Gastroesophageal sphincter (tissue), 4 donors: ENCODE measurements around the gene TMTC3. TPM values are rescaled to one million over a fixed set of nuclear protein-coding genes. Genes with fewer than 3 reads are reported as not detected.
A peak's percentile ranks its signal among the peaks of the same experiment; 100 is the strongest.
"Not testable (repeated sequence)": the region's sequence is repeated elsewhere in the genome, so short reads cannot be mapped to it uniquely, and the experiment has no call there.

Source experiments
- ATAC-seq: fragments of 150-250 bp; one replicate; pipeline ENCODE4 v1.9.1; 2016; ENCODE audit warnings: mild to moderate bottlenecking, moderate library complexity
- H3K27ac ChIP-seq, 4 donors: fragments of 200-600 bp; sonication (generic) in 3 of 4; 1 replicate in 3 of 4; 2 replicates in 1 of 4; pipeline ENCODE4 v1.5.1; 2016 to 2019
- H3K27me3 ChIP-seq: fragments of 200-600 bp; sonication (generic); one replicate; pipeline ENCODE4 v1.5.1; 2019
- H3K36me3 ChIP-seq, 2 donors: fragments of 200-600 bp; sonication (generic); one replicate each; pipeline ENCODE4 v1.5.1; 2019; ENCODE audit warnings: control low read depth in 1 of 2
- H3K4me1 ChIP-seq, 3 donors: fragments of 200-600 bp; sonication (generic); 1 replicate in 2 of 3; 2 replicates in 1 of 3; pipeline ENCODE4 v1.5.1; 2016 to 2019; ENCODE audit warnings: control low read depth in 2 of 3
- H3K4me3 ChIP-seq, 2 donors: fragments of 200-600 bp; sonication (generic); one replicate each; pipeline ENCODE4 v1.5.1; 2019; ENCODE audit warnings: mild to moderate bottlenecking in 1 of 2, moderate library complexity in 1 of 2
- H3K9me3 ChIP-seq, 3 donors: fragments of 200-600 bp; sonication (generic); one replicate each; pipeline ENCODE4 v1.5.1; 2017 to 2019; ENCODE audit warnings: control low read depth in 2 of 3
- EP300 ChIP-seq: sonication (generic); formaldehyde crosslinking; IDR thresholded peaks from one replicate; pipeline ENCODE4 v1.6.1; 2017; ENCODE audit warnings: antibody characterized with exemption, mild to moderate bottlenecking
- POLR2A ChIP-seq, 2 donors: fragments of 450-650 bp; IDR thresholded peaks; one replicate each; pipeline ENCODE4 v1.6.1; 2017; ENCODE audit warnings: antibody characterized with exemption in 2 of 2, mild to moderate bottlenecking in 2 of 2, moderate library complexity in 1 of 2
- POLR2AphosphoS5 ChIP-seq: sonication (generic); formaldehyde crosslinking; IDR thresholded peaks from one replicate; pipeline ENCODE4 v1.6.1; 2017; ENCODE audit warnings: antibody characterized with exemption
- WGBS, 2 donors: methylation state at CpG; one replicate each; pipeline ENCODE4 v1.1.5; 2018; ENCODE audit warnings: low coverage in 1 of 2; 5-methylcytosine and 5-hydroxymethylcytosine counted together
- total RNA-seq, 4 donors: library from RNA; depleted of rRNA; stranded (reverse); fragments of >200 nt; gene quantifications; one replicate each; pipeline ENCODE4 v1.1.0, GENCODE V29; 2016
- TF ChIP-seq, protein P1 (sequence below), 4 experiments: fragments of 200-600 bp in 2 of 4; fragments of 450-650 bp in 2 of 4; sonication (generic) in 1 of 4; IDR thresholded peaks; one replicate each; pipeline ENCODE4 v1.5.1; 2017 to 2019; ENCODE audit warnings: antibody characterized with exemption in 4 of 4, mild to moderate bottlenecking in 2 of 4, moderate library complexity in 2 of 4

The TMTC3 gene
- total RNA-seq, 4 donors from 2014 or later = 21.9 to 34.7 (median 23.9) TPM

DNA sequence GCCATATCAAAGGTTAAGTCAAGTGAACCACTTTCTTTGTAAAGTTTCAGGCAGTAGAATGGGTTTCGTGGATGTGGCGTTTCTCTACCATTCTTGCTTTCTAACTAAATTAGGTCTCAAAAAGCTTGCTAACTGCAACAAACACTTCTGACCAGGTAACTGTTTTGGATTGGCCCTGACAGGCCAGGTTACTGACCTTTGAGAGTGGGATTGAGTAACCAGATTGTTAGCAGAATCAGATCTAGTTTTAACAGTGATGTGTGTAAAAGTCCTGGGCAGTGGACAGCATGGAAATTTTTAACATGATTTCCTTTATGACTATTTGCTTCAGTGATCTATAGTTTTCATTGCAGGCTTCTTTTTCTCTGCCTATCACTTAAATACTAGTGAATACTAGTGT, 57.9 kb downstream of the TMTC3 start:
- Histone ChIP-seq H3K36me3 (peaks cover 0 to 7% of the 10 kb centered on the region in 2 donors), H3K4me3 (no peak overlapping the region), H3K27ac (no peak overlapping the region), H3K4me1 (no peaks in the 10 kb centered on the region), H3K9me3 (no peaks in the 10 kb centered on the region), H3K27me3 (no peaks in the 10 kb centered on the region)
- WGBS, 2 donors = 89 to 90% methylated on average over 2 of the region's 2 CpGs
- TF ChIP-seq, protein P1, sequence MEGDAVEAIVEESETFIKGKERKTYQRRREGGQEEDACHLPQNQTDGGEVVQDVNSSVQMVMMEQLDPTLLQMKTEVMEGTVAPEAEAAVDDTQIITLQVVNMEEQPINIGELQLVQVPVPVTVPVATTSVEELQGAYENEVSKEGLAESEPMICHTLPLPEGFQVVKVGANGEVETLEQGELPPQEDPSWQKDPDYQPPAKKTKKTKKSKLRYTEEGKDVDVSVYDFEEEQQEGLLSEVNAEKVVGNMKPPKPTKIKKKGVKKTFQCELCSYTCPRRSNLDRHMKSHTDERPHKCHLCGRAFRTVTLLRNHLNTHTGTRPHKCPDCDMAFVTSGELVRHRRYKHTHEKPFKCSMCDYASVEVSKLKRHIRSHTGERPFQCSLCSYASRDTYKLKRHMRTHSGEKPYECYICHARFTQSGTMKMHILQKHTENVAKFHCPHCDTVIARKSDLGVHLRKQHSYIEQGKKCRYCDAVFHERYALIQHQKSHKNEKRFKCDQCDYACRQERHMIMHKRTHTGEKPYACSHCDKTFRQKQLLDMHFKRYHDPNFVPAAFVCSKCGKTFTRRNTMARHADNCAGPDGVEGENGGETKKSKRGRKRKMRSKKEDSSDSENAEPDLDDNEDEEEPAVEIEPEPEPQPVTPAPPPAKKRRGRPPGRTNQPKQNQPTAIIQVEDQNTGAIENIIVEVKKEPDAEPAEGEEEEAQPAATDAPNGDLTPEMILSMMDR (IDR thresholded peaks at IDR 0.05) = no peak
- TF ChIP-seq POLR2AphosphoS5 (no peak), POLR2A (IDR thresholded peaks at IDR 0.05) (no peak), EP300 (no peak)
- no peak for ATAC-seq

DNA sequence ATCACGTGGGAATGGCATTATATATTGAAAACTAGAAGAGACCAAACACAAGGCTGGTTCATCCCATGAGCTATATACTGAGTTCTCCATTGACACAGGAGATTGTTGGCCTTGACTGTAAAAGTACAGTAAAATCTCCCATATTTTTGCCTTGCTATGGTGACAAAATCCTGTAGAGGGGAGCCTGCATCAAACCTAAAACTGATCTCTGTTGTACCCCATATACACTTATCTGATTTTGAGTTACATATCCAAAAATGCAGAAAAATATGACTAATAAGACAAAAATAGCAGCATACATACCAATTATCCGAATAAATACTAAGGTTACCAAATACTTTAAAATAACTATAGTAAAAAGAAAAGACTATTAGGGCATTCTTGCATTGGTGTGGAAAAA, 60.4 kb downstream of the TMTC3 start:
- no peak for ATAC-seq
- no peaks in the 10 kb centered on the region for H3K4me1 ChIP-seq
- H3K27me3 ChIP-seq = no peaks in the 10 kb centered on the region
- no peak overlapping the region for H3K27ac ChIP-seq
- no peak overlapping the region for H3K4me3 ChIP-seq
- H3K36me3 ChIP-seq = no peaks in the 10 kb centered on the region
- no peaks in the 10 kb centered on the region for H3K9me3 ChIP-seq
- 56 to 92% methylated on average over 2 of the region's 2 CpGs for WGBS, 2 donors
- TF ChIP-seq POLR2A (IDR thresholded peaks at IDR 0.05) = no peak

DNA sequence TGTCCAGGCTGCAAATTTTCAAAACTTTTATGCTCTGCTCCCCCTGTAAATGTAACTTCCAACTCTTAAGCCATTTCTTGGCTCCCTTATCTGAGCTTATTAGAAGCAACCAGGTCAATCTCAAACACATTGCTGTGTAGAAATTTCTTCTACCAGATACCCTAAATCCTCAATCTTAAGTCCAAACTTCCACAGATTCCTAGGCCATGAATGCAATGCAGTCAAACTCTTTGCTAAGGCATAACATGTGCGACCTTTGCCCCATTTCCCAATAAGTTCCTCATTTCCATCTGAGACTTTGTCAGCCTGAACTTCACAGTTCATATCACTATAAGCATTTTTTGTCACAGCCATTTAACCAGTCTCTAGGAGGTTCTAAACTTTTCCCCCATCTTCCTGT, 64.5 kb downstream of the TMTC3 start:
- Histone ChIP-seq H3K4me1 (no peaks in the 10 kb centered on the region), H3K9me3 (peaks cover 0 to 27% (median 0%) of the 10 kb centered on the region in 3 donors), H3K27me3 (no peaks in the 10 kb centered on the region), H3K27ac (no peak overlapping the region), H3K36me3 (no peaks in the 10 kb centered on the region), H3K4me3 (no peak overlapping the region)
- 94 to 100% methylated on average over 1 of the region's 1 CpG for WGBS, 2 donors
- no peak for ATAC-seq
- TF ChIP-seq, protein P1 (IDR thresholded peaks at IDR 0.05) = no peak
- no peak for TF ChIP-seq EP300
- no peak for TF ChIP-seq POLR2A (IDR thresholded peaks at IDR 0.05)
- peak; percentile 20 for TF ChIP-seq POLR2AphosphoS5

DNA sequence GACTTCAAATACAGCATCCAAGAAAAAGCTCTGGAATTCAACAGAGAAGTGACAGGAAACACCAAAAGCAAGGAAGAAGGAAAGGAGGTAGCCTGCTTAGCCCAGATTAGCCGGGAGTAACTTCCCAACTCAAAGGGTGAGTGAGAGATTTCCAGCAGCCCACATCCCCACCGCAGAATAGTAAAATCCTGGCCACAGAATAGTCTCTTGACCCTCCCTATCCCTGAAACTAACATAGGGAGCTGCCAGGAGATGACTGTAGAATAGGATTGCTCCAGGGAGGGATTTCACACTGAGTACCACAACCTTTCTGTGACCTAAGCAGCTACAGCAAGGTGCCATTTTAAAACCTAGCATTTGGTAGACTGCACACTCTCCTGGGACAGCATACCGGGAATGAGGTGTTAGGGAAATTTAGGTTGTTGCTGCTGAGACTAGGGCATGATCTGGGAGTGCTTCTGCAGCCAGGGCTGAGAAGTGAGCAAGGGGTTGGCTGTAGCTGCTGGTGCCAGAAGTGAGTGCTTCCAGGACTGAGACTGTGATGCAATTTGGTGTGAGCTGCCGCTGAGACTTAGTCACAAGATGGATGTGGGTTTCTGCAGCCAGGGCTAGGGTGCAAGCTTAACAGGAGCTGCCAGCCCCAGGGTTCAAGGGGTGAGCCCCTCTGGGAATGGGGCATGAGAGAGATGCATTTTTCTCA, 66.0 kb downstream of the TMTC3 start:
- WGBS, 2 donors = 20 to 45% methylated on average over 1 to 2 of the region's 4 CpGs
- Histone ChIP-seq H3K27me3 (no peaks in the 10 kb centered on the region), H3K27ac (no peak overlapping the region), H3K36me3 (no peaks in the 10 kb centered on the region), H3K4me3 (no peak overlapping the region), H3K9me3 (peaks cover 0 to 36% (median 0%) of the 10 kb centered on the region in 3 donors), H3K4me1 (no peaks in the 10 kb centered on the region)
- ATAC-seq = peak; percentile 73
- TF ChIP-seq, protein P1 (IDR thresholded peaks at IDR 0.05) = no peak
- no peak for TF ChIP-seq POLR2A (IDR thresholded peaks at IDR 0.05)
- TF ChIP-seq POLR2AphosphoS5 = no peak
- no peak for TF ChIP-seq EP300

DNA sequence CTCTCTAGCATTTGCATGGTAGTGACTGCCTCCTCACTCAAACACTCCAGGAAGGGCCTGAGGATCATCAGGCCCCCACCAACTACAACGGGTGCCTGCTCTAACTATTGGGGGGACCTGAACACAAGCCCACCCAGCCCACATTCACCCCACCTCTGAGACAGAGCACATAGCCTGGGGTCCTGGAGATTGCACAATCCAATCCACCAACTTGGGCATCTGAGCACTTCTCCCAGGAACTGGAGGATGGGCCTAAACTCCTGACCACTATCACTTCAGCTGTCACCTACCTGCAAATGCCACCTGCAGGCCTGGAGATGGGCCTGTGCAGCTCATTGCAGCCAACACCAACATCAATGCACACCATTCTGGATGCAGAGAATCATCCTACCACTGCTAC, 66.6 kb downstream of the TMTC3 start:
- Histone ChIP-seq H3K27ac (no peak overlapping the region), H3K4me1 (no peaks in the 10 kb centered on the region), H3K4me3 (no peak overlapping the region), H3K9me3 (peaks cover 0 to 40% (median 0%) of the 10 kb centered on the region in 3 donors), H3K27me3 (no peaks in the 10 kb centered on the region), H3K36me3 (no peaks in the 10 kb centered on the region)
- no peak for ATAC-seq
- no CpG with 5 or more reads among the region's 1 CpG for WGBS, 2 donors
- TF ChIP-seq EP300 (no peak), POLR2A (IDR thresholded peaks at IDR 0.05) (no peak), POLR2AphosphoS5 (no peak)
- TF ChIP-seq, protein P1 (IDR thresholded peaks at IDR 0.05) = no peak

DNA sequence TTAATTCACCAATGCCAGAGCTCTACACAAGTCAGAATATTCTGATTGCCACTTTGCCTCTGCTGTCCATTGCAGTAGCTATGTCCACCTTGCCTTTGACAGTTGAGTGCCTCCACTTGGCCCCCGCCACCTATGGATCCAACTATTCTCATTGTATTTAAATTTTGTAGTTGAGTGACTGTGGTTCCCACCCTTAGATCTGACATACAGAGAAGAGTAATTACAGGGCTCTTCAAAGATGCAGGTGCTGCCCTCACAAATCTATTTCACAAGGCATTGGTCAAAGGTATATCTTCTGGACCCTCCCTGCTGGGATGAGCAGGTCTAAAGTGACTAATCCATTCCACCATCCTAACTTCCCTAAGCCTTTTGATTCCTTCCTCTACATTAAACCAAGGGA, 68.2 kb downstream of the TMTC3 start:
- not testable (repeated sequence) for H3K27me3 ChIP-seq, H3K27ac ChIP-seq, H3K4me1 ChIP-seq, ATAC-seq, H3K36me3 ChIP-seq, H3K4me3 ChIP-seq
- peaks cover 0 to 46% (median 0%) of the 10 kb centered on the region in 3 donors for H3K9me3 ChIP-seq
- 100% methylated on average over 1 of the region's 1 CpG for WGBS, 2 donors
